Activated CD4-positive, alpha-beta T cell treated with anti-CD3 and anti-CD28 coated beads for 1 hour (primary cell): Measurements from ENCODE around the gene HDAC7.
"Not testable (repeated sequence)": the region's sequence is repeated elsewhere in the genome, so short reads cannot be mapped to it uniquely, and the experiment has no call there.

Experiments used
- DNase-seq: peaks from one replicate; pipeline ENCODE4 v3.0.0-alpha.2; 2020

HDAC7 gene

DNA sequence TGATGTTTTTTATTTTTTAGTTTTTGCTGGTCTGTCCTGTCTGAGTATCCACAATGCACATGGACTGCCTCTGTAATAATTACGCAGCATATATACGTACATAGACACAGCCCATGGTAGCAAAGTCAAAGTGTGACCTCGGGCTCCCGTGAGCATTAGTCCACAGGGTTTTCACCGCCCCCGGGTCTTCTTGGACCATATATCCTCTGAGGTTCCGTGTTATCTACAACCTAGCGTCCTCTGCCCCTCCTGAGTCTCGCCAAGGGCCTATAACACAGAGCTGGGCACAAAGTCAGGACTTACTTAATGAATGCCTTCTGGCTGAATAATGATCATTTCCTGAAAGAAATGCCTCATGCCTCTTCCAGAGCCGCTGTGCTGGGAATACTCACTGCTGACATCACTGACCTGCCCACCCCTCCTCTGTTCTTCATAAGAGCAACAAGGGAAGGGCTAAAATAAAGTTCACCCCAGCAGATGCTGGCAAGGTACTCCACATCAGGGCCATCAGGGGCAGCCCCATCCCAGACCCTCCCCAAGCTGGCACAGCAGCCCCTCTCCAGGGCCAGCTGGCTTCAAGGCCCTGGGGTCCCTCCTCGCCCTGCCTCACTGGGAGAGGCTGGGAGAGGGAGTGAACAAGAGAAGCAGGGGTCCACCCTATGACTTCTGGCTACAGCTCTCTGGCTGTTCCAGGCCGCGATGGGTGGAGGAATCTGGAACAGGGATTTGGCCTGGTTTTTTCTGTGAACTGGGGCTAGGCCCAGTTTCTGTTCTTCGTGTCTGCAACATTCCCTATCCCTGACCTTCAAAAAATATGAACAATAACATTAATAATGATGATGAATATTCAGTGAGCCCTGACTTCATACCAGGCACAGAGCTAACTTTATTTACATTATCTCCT, 7.9 kb downstream of the HDAC7 start:
- DNase-seq = no peak

DNA sequence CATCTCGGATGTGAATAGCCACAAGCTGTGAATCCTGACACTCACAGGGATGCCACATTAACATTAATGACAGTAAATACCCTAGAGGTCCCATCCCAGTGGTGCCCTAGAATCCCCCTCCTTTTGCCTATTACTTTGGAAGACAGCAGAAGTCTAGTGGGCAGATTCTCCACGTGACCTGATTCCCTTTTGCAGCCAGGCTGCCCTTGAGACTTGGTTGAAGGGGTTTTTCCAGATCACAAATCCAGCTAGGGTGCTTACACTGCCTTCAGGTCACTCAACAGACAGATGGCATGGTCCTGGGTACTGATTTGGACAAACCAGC, 8.7 kb downstream of the HDAC7 start:
- DNase-seq = no peak

DNA sequence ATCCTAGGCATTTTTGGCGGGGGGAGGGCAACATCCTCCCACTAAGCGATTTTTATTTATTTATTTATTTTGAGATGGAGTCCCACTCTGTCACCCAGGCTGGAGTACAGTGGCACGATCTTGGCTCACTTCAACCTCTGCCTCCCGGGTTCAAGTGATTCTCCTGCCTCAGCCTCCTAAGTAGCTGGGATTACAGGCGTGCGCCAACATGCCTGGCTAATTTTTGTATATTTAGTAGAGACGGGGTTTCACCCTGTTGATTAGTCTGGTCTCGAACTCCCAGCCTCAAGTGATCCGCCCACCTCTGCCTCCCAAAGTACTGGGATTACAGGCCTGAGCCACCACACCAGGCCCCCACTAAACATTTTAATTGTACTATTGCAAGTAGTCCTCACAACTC, 10.2 kb downstream of the HDAC7 start:
- DNase-seq = not testable (repeated sequence)

DNA sequence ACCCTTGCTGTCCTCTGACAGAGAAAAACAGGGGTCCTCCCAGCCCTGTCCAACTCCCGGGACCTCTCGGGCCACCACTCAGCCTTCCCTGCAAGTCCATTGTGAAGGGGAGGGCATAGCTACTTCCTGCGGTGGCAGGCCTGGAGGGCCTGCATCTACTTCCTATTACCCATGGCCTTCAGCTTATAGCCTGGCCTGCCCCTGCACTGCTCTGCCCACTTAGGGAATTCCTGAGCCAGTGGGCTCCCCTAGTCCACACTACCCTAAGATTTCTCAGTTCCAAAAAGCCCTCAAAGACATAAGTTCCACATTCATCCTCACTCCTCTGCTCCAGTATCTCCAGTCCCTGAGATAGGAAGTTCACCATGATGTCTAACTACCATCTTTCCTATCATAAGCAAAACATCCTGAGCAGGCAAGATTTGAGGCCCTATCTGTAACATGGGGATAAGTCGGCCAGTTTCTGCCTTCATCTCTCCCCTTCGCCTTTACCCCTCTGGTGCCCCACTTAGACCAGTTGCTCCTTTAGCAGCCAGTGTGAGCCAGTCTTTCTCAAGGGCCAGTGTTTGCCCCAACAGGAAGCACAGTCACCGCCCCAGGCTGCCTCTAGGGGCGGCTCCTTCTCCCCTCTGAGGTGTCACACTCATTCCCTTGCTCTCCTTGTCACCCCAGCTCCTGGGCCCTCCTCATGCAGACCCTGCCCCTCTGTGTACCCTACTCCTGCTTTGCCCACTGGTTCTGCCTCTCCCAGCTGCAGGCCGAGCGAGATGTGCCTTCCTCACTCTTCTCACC, 10.9 kb downstream of the HDAC7 start:
- DNase-seq = no peak

DNA sequence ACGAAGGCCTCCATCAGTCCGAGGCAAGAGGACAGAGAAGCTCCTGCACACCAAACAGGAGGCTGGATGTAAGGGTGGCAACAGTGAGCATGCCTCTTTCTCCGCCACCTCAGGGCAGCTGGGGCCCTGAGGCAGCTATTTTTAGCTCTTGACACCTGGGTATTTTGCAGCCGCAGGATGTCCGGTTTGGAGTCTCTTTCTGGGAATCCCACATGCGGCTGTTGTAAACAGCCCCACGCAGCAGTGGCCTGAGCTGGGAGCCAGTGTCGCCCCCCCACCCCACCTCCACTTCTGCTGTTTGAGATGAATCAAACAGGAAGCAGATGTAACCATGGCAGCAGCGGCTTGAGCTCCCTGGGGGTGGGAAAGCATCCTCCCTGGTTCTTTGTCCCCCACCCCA, 11.7 kb downstream of the HDAC7 start:
- peak; percentile 61 for DNase-seq

DNA sequence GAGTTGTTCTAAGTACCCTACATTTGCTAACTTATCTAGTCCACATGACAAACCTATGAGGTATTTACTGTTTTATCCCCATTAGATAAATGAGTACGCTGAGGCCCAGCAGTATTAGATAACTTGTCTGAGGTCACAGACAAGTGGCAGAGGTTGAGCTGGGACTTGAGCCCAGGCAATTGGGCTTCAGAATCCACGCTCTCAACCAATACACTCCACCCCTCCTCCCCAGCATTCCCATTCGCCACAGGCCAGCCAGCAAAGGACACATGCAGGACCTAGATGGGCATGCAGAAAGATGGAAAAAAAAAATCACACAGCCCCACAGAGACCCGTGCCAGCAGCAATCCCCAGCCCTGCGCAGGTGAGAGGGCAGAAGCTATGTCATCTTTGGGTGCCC, 12.4 kb downstream of the HDAC7 start:
- DNase-seq = no peak

DNA sequence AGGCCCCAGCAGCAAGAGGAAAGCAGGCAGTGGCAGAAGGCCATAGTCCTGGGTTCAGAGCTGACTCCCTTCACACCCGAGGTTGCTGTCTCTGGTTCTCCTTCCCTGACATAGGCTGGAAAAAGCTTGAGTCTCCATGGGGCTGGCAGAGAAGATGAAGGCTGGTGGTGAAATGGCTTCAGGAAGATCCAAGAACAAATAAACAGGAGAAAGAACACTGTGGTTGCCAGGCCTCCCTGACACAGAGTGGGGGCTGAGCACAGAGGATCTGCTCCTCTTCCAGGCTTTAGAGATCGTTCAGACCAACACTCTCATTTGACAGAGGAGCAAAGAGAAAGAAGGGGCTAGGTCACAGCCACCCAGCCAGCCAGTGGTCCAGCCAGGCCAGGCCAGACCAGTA, 14.3 kb downstream of the HDAC7 start:
- no peak for DNase-seq

DNA sequence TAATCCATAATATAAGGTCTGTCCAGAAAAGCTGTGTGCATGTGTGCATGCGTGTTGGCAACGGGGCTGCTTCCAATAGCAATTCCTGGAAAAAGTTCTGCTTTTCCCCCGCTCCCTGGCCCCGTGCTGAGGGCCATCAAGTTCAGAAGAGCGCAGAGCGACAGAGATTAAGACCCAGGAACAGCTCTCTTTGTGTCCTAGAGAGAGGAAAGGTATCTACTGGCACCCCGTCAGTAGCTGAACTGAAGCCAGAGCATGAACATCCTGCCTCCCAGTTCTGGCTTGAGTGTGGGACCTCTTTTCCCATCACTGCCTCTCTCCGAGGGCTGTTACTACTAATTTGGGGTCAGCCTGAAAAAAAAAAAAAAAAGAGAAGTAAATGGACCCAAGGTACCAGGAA, 15.5 kb downstream of the HDAC7 start:
- DNase-seq = no peak

DNA sequence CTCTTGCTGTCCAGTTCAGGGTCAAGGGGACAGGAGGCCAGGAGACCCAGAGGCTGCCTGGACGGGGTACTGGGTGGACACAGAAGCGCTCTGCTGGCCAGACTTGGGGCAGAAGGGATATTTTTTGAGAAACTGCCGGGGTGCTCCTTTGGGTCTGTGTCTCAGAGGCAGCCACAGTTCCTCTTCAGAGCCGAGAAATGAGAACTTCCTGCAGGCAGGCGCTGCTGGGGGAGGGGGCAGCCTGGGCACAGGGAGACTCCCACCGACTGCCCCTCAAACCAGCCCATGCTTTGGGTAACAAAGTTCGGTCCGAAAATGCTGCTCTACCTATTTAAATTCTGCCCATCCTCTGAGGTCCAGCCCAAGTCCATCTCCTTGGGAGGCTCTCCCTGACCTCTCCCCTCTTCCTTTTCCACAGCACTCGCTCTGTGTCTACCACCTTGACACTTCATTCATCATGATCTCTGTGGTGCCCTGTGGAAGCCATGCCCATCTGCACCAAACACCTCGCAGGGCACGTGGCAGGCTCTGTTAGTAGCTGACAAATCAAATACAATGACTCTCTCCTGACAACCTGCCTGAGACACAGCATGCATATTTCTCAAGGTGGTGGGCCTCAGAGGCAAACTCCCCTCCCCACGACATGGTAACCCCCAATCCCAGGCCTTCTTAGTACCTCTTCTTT, 16.4 kb downstream of the HDAC7 start:
- DNase-seq = no peak

DNA sequence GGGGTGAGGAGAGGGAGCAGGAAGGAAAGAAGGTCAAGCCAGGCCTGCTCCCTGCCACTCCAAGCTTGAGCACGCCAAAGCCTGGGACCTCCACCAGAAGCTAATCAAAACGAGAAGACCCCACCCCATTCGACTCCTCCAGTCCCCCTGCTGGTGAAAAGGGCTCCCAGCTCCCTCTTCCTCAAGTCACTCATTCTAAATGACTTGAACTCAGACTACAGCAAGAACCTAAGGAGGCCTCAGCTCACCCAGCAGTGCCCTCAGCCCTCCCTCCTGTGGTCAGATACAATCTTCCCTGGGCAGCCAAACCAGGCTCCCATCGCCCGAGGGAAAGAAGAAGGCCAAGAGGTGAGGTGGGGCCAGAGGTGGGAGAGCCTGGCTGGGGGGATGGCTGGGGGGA, 17.4 kb downstream of the HDAC7 start:
- DNase-seq = no peak

DNA sequence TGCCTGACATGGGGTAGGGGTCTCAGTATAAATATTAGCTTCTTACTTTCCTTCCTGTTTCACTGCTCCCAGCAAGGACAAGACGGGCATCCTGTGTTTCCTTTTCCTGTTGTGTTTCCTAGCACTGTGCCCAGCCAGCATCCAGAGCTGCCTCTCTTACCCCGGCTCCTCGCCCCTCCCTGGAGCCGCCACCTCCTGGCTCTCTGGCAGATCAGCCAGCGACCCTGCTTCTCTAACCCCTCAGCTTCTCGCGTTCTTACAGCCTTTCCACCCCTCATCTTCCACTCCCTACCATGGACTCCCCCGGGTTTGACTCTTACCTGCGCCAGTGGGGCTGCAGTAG, 17.8 kb downstream of the HDAC7 start:
- DNase-seq = no peak

DNA sequence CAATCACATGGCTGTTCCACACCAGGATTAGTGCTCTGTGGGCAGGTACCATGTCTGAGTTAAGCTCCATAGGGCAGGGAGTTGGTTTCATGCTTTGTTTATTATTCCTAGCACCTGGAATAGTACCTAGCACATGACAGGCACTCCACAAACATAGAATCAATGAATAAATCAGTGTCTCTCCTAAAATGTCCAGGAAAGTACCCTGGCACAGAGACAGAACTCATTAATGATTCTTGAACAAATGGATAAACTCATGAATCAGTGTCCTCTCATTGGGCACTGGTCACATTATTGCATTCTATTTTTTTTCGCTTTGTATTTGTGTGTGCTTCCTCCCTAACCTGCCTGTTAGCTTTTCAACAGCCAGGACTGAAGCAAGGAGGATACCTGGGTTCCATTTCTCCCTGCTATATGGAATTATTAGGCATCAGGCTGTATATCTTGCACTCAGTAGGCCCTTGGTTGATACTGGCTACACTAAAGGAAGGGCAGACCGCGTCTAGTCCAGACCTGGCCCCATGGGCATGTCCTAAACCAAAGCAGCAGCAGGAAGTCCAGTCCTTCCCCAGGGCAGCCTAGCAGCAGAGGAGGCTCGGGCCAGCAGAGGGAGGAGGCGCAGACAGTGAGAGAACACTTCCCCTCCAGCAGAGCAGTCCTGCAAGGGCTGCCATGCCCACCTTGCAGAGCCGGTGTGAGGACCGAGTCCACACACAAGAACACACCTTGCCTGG, 18.4 kb downstream of the HDAC7 start:
- DNase-seq = no peak

DNA sequence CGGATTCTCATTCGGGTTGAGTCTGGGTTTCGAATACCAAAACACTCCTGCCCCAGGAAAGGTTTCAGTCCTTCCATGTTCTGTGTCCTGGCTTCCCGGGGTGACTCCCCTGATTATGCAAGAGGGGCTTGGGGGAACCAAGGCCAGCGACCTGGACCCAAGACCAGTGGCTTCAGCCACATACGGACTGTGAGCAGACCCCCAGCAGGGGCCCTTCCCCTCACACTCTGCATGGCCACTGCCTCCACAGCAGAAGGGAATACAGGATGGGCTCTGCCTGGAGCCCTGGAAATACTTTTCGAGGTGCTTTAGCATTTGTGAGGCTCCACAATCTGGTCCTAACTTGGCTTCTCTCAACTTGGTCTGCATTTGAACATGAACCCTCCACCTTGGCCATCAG, 19.1 kb downstream of the HDAC7 start:
- DNase-seq = no peak

DNA sequence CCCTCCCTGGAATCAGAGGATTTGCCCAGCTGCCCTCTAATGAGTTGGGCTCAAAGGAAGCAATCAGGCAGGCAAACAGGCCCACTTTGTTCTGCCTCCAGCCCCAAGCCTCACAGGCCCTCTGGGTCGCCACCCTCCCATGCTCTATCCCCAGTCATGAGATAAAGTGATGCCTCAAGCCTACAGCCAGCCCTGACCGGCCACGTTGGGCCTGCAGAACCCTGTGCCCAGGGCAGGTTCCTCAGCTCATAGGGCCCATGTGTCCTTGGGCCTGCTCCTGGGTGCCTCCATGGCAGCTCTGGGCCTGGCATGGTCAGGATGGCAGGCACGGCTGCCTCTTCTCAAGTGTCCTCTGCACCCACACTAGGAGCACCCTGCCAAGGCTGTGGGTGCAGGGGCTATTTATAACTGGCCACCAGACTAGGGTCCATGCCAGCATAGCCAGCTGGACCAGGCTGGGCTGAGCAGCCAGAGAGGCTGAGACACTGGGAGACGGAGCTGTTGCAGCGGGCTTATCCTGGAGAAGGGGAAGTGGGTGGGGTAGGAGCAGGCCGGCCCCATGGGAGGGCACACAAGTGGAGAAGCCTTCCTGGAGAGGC, 20.2 kb downstream of the HDAC7 start:
- no peak for DNase-seq

DNA sequence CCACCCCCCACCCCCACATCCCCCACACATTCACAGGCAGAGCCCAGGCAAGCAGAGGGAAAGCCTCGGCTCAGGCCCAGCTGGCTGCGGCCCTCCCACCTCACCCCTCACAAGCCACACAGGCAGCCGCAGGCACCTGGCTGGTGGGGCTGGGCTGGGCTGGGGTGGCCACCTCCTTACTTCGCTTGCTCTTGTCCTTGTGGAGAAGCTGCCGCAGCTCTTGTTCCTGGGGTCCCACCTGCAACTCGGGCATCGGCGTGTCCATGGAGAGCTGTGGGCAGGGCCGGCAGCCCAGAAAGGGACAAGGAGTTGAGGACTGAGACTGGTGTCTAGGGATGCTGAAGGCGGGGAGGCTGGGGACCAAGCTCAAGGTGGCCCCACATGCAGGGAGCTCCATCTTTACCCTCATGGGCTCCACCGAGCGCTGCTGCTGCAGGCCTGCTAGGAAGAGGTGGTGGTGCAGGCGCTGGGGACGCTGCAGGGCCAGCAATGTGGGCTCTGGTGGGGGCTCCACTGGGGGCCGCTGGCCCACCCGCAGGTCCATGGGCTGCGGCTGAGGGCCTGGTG, 21.2 kb downstream of the HDAC7 start:
- no peak for DNase-seq

DNA sequence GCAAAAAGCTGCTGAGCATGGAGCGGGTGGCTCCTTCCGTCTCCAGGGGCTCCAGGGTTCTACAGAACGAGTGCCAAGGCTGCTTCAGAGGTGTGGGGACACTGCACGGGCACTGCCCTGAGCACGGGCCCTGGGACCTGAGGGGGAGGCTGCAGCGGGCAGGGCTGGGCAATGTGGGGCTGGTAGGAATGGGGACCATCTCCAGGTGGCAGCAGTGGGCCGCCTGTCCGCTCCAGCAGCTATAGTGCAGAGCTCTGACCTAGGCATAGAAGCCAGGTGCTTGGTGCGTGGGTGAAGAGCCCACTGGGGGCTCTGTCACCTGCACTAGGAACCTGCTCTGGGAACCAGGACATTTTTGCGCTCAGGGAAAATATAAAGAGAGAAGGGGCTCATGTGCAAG, 22.3 kb downstream of the HDAC7 start:
- DNase-seq = peak; percentile 32

DNA sequence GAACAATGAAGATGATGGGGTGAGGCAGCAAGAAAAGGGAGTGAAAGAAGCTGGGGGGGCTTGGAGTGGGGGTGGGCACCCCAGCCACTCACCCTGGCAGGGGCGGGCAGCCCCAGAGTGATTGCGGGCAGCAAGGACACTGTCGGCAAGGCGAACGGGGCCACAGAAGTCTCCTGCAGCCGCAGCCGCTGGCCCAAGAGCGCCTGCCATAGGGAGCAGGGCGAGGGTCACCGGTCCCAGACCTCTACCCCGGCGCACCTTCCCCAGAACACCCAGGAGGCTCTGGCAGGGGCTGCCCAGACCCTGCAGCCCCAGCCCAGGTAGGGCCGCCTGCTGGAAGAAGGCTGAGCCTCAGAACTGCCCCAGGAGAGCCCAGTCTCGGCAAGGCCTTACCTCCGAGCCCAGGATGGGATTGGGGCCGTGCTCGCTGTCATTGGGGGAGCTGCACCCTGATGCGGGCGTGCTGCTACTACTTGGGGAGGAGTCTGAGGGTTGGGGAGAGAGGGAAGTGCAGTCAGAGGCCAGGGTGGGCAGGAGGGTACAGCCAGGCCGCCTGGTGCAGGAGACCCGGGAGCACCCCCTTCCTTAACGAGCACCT, 23.8 kb downstream of the HDAC7 start:
- DNase-seq = no peak

DNA sequence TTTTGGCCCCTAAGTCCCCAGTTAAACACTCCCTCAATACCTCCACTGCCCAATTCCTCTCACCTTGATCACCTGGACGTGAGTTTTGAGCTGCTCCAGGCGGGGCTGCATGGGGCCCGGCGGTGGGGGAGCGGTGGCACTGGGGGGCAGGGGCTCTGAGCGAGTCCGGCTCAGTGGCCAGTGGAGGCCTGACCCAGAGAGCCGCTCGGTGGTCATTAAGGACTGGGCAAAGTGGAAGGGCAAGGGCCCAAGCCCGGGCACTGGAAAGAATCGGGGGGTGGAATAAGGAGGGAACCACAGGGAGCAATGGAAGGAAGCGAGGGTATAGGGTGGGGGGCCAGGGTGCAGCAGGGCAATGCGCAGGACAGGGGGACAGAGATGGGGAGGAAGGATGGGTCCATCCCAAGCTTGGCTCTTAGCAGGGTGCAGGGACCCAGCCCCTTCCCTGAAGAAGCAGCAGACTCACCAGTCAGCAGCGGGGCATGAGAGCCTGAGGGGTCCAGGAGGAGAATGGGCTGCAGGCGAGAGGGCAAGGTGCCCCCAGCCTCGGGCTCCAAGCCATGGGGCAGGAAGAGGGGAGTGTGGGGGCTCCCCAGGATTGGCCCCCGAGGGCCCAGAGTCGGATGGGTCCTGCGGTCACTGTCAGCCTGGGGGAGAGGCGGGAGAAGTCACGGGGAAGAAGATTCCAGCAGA, 24.4 kb downstream of the HDAC7 start:
- DNase-seq = no peak

DNA sequence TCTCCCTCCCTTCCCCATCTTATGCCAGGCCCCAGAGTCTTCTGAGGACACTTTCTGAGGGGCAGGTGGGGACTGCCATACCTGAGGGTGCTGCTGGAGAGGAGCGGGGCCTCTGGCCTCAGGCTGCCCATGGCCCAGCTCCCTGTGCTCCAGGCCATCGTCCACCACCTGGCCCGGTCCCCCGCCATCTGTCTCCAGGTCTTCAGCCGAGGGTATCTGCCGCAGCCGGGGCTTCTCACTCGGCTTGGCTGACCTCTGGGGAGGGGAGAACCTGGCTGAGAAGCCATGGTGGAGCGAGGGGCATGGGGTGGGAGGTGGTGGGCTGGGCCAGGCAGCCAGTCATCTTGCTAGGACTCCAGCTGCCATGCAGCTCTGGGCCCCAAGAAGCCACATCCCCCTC, 25.0 kb downstream of the HDAC7 start:
- no peak for DNase-seq

DNA sequence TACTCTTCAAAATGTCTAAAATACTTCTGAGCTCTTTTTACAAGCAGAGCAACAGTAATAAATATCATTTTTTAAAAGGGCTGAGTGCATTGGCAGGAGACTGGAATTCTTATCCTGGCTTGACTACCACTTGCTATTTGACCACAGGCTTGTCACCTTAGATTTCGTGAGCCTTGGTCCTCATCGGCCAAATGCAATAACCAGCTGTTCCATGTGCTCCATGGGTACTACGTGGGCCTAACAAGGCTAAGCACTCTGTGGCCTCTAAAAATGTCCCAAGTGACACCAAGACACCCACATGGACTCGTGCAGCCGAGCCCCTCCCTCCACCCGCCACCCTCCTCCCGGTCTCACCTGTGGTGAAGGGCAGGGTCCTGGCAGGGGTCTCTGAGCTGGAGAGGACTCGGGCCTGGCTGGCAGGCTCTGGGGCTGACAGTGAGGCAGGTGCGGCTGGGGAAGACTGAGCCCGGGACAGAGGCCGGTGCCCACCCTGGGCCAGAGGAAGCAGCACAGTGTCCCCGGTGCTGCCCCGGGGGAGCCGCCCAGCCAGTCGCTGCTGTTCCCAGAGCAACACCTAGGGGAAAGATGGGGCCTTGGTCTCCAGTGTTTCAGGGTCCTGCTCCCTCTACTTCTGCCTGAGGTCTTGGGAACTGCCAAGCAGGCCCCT, 26.6 kb downstream of the HDAC7 start:
- DNase-seq = no peak

DNA sequence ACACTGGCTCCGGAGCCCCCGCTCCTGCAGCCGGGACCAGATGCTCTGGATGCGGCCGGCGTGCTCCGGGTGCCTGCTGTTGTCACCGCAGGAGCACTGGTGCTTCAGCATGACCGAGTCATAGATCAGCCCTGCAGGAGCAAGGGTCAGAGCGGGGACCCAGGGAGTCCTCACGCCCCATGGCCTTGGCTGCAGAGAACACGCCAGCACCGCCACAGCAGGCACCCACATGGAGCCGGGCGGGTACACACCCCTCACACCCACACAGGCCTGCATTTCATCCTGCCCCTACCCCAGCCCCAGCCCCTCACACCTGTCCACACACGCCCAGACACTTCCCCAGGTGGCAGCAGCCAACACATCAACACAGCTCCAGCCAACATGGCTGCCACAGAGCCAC, 27.8 kb downstream of the HDAC7 start:
- DNase-seq = no peak
